IPS DF 19.7 (cell line): ENCODE data around the gene RBM28.
A peak's percentile ranks its signal among the peaks of the same experiment; 100 is the strongest.
"Not testable (repeated sequence)": the region's sequence is repeated elsewhere in the genome, so short reads cannot be mapped to it uniquely, and the experiment has no call there.

ENCODE experiments used
- DNase-seq: peaks from one replicate; pipeline ENCODE4 v3.0.0-alpha.2; 2013; ENCODE audit warnings: low read depth, low spot score

RBM28 gene

DNA sequence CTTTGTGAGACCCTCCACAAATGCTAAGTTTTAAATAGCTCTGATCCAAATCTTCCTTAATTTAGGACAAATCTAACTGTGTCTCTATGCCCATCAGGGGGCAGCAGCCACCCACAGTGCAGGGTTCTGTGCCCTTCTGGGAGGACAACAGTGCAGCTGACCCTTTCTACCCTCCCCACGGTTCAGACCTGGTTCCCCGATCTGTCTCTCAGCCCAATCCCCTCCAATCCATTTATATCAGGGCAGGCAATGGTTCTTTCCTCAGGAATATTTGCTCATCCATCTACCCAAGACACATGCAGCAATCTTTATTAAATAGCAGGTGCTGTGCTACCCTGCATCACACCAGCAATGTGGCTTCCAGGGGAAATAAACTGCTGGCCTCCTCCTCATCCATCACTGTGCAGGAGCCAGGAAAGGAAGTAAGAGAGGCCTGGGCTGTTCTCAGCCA is 4.0 kb upstream of the RBM28 start:
- DNase-seq, result no peak

DNA sequence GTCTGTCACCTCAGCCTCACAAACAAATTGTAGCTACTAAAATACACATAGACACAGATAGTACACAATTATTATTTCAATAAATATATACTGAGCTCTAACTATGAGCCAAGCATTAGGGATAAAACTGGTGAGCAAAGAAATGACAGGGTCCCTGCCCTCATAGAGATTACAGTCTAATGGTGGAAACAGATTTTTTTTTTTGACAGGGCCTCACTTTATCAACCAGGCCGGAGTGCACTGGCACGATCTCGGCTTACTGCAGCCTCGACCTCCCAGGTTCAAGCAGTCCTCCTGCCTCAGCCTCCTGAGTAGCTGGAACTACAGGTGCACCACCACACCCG is 695 bp upstream of the RBM28 start:
- DNase-seq, result no peak

DNA sequence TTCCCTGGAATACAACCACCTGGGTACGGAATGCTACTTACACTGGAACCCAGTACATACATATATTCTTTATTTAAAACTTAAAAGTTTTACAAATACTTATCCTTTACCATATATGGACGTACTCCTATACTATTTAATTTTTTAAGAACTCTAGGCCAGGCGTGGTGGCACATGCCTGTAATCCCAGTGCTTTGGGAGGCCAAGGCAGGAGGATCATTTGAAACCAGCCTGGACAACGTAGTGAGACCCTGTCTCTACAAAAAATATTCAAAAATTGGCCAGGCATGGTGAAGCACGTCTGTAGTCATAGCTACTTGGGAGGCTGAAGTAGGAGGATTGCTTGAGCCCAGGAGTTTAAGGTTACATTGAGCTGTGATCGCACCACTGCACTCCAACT is 2.0 kb downstream of the RBM28 start:
- DNase-seq, result no peak

DNA sequence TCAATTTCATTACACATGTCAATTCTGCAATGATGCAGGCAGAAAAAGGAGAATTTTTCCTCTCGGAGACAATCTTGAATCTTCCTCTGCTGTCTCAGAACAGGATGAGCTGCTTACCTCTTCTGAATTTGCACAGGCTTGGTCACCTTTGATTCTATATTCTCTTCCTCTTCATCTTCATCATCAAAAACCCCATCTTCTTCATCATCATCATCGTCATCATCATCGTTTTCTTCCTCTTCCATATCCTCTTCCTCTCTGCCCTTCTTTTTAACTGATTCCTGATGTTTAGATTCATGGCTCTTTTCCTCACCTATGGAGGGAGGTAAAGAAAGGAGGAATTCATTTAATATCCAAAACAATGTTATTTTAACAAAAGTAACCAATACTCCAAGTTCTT is 8.0 kb downstream of the RBM28 start:
- no peak for DNase-seq

DNA sequence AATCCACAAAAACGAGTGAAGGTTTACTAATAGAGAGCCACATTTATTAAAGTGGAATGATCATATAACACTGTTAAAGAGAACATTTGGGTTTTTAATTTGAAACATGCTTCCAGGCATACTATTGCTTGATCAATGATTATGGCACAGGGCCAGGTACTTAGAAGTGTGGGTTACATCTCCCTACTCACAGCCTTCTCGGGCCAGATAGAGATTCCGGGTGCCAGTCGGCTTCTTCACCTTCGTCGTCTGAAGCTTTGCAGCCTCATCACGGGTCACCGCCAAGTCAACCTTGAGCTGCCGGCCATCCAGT is 19.4 kb downstream of the RBM28 start:
- no peak for DNase-seq

DNA sequence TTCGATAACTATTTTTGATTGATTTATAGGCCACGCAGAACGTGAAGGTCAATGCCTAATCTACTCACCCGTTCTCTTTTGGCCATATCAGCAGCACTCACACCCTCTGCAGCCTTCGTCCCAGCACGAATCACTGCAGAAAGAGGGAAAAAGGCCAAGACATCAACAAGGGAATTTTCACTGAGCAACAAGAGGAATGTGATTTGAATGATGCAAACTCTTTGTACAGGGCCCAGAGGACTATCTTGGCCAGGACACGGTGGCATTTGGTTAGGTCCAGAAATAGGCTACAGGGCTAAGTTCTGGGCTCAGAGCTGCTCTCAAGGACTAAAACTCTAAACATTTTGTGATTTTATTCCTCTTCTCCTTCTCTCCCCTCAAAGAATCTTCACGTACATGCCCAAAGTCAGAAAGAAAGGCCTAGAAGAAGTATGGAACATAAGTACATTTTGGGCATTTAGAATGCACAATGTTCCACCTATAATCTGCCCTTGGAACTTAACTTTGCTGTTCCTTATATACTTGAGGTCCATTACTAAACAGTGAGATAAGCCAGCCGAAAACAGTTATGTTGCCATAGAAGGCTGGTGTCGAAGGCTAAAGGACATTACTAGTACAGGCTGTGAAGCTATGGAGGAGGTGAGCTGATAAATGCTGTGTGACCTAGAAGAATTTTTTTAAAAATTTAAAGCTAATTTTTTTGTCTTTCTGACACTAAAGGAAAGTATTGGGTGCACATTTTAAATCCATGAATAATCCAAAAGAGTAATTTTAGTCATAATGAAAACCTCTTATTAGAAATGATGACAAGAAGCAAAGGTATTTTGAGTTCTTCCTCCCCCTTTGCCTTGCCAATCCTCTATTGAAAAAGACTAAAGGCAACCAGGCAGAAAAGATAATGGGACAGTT is 20.0 kb downstream of the RBM28 start:
- DNase-seq, result no peak

DNA sequence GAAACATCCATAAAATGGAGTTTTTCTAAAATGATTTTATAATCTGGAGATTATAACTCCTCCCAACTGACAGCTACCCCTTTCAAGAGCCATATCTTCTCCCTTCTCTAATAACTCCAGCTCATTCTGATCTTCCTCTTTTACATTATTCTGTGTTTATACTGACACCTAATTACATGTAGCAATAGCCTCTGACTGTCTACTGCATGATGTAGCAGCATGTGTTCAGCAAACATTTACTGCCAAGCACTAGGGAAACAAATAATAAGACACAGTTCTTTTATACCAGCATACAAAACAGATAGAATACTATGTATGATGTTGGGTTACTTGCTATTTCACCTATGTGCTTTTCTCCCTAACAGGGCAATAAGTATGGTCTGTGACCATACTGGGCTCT is 20.7 kb downstream of the RBM28 start:
- no peak for DNase-seq

DNA sequence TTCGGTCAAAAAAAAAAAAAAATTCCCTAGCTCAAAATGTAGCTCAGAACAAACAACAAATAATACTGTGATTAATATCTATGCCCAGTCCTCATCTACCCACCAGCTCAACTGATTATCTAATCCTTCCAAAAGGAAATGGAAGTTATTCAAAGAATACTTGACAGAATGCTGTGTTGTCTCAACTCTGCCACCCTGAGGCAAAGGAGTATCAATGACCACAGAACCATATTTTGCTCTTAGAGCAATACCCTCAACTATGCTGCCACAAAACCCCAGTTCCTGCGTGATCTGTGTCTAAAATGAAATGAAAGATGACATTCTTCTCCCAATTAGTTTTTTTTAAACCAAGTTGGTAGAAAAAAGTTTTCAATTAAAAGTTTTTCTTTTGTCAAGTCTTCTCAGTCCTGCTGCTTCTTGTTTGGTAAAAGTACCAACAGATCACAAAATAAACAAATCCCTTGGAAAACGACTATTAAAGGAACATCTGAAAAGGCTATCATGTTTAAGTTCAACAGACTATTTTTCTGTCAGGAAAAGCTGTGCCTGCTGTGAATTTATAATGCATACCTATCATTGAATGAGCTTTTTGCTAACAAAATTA is 21.6 kb downstream of the RBM28 start:
- no peak for DNase-seq

DNA sequence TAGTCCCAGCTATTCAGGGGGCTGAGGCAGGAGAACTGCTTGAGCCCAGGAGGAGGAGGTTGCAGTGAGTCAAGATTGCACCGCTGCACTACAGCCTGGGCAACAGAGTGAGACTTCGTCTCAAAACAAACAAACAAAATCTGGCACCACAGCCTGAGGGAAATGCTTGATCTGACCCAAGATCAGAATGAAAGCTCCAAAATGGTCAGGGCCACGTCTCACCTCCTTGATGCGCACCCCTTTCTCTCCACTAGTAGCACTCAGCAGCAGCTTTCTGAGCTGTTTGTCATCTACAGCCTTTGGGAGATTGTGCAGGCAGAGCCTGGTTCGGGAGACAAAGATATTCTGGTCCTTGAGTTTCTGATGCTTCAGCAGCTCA is 22.7 kb downstream of the RBM28 start:
- no peak for DNase-seq

DNA sequence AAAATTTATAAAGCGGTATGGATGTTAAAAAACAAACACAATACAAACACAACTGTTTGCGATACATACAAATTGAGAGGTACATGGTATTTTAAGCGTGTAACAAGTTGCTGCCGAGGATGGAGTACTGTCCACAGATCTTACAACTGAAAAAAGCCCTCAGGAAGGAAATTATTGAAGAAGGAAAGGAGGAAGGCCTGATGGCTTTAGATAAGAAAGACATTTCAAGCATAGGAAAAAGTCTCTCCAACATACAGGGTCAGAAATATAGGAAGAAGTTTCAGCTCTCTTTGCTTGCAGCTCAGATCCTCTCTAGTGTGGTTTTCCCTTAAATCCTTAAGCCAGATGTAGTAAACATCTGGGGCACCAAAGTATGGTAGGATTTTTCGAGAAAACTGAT is 25.0 kb downstream of the RBM28 start:
- no peak for DNase-seq

DNA sequence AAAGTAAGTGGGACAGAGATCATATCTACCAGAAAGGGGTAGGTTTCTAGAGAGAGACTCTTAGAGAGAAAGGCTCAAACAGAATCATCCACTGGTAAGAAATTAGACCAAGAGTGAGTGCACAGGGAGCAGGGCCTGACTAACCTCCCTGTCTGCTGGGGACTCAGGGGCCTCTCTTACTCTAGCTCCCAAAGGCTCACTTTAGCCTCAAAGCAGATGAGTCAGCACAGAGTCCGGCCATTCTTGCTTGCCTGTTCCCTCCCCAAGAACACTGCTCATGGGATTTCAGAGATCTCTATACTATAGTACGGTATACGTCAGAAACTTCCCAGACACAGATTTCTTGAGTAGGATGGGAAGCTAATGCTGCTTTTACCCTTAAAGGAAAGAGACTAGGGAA is 32.7 kb downstream of the RBM28 start:
- DNase-seq, result no peak

DNA sequence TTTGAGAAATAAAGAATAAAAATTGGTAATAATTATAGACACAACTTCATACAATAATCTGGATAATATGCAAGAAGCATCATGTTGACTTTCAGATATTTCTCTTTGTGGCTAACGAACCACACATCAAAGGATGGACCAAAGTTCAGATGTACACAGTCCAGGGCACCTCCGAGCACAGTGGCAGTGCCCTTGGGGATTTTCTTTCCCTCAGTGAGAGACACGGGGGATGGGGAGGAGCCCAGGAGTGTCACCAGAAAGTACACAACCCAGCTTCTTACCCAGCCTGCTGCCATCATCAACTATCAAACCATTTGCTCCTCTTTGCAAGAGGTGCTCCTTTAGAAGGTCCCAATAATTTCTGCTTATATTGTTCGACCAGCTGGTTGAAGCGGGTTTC is 33.2 kb downstream of the RBM28 start:
- DNase-seq, result no peak

DNA sequence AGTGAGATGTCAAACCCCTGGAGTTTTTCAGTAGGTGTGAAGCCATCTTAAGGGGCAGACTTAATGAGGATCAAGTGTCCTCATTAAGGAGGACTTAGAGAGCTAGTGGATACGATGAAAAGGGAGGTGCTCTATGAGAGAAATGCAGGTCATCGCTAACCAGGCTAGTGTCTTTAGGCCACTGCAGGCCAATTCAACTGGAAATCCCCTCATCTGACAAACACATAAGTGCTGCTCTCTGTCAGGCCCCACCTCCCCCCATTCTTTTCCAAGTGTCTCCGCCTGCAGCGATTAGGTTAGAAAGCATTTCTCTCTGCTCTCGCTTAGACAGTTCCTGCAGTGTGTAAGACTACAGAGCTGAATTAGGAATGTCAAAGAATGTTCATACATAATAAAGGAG is 33.7 kb downstream of the RBM28 start:
- DNase-seq, result no peak

DNA sequence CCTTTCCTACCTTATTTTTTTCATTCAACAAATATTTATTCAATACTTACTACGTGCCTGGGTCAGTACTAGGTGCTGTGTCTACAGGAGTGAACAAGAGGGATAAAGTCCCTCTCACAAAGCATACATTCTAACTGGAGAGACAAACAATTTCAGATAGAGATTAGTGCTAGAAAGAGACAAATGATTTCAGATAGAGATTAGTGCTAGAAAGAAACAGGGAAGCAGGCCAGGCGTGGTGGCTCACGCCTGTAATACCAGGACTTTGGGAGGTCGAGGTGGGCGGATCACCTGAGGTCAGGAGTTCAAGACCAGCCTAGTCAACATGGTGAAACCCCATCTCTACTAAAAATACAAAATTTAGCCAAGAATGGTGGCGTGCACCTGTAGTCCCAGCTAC is 34.6 kb downstream of the RBM28 start:
- DNase-seq, result no peak

DNA sequence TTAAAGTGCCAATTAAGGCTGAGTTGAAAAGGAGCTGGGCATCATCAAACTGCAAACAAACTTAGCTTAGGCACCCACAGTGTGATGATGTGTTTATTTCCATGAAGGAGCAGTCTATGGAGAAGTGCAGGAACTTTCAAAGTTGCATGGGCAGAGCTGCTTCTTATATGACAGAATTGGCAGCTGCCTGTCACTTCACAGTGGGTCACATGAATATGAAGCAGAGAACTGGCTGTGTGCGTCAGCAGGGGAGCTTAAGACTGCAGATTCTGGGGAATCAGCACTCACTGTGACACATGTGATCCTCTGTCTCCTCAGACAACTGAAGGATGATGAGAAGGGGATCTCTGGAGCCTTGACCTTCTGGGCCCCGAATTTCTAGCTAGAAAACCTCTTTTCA is 36.6 kb downstream of the RBM28 start:
- no peak for DNase-seq

DNA sequence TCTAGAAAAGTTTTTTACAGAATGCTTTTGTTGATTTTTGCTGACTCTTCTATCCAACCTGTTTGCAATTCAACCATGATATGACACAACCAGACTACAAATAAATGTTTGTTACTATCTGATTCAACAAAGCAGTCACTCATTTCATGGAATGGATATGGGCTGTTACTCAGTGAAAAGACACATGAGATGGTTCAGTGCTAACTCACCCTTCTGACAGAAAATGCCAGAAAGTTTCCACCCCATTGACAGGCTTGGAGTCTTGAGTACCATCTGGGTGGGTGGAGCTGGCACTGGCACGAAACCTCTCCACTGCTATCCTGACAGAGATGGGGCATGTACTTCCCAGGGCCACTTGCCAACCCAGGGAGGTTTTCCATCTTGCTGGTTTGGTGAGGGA is 39.5 kb downstream of the RBM28 start:
- no peak for DNase-seq

DNA sequence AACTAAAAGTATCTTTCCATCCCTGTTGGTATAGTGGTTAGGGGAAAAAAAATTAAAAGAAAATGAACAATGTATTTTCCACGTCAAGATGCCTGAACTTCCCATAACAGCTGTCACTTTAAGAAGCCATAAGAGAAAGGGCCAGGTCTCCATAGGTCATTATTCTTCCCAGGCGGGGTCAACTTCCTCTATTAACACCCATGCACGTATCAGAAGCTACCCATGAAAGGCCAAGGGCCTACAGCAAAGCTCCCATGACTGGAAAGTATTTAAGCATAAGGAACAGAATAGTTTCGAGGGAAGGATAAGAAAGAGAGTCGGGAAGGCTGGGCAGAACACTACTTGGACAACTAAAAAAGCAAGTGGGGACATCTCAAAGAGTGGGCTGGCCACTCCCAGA is 40.1 kb downstream of the RBM28 start:
- DNase-seq, result no peak

DNA sequence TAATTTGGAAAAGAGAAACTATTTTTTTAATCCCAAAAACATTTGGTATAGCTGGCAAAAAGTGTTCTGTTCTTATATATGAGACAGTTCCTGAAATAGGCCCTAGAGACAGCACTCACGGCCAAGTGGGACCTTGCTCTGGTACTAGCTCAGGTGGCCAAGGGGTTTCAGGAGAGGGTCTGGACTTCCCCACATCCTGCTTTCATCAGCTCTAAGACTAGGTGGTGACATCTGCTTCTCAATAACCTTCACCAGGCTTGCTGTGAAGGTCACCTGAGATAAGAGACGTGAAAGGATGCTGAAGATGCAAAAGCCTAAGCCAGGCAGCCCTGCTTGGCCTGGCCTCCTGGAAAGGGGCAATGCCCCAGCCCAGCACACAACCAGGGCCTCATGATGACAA is 40.6 kb downstream of the RBM28 start:
- DNase-seq, result no peak

DNA sequence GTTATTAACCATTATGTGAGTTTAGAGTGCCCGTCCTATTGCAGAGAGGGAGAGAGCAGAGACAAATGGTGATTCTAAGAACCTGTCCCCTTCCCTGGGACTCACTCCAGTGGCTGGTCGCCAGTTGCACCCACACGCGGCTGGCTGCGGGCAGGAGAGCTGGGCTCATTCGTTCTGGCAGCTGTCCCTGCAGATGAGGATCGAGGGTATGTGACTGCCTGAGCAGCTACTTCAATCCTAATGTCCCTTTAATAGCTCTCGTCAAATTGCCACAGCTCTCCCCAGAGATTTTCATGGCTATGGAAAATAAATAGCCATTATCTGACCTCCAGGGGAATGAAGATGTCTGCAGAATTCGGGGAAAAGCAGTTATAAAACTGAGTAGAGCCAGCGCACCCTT is 41.6 kb downstream of the RBM28 start:
- no peak for DNase-seq

DNA sequence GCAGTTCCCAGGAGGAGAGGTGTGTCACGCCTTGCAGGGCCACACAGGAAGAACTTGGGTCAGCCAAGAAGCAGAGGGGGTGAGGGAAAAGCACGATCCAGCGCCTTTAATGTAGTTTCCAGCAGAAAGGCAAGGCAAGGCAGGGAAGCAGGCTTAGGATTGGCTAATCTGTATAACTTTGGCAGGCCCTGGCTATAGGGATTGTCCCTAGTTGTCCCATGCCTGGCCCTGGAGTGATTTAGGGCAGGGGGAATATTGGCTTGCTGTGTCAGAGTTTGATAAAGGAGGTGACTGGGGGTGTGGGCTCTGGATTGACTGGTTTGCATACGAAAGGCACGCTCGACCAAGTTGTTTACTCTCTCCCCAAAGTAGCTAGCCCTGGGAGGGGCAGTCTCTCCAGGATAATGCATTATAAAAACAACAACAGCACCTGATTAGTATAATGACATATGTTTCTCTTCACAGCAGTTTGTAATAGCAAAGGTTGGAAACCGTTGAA is 44.5 kb downstream of the RBM28 start:
- DNase-seq, result peak; percentile 23

DNA sequence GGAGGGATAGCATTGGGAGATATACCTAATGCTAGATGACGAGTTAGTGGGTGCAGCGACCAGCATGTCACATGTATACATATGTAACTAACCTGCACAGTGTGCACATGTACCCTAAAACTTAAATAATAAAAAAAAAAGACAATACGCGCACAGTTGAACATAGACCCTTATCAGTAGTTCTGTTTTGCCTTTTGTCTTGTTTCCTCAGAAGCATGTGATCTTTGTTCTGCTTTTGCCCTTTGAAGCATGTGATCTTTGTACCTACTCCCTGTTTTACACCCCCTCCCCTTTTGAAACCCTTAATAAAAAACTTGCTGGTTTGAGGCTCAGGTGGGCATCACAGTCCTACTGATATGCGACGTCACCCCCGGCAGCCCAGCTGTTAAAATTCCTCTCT is 45.7 kb downstream of the RBM28 start:
- not testable (repeated sequence) for DNase-seq

DNA sequence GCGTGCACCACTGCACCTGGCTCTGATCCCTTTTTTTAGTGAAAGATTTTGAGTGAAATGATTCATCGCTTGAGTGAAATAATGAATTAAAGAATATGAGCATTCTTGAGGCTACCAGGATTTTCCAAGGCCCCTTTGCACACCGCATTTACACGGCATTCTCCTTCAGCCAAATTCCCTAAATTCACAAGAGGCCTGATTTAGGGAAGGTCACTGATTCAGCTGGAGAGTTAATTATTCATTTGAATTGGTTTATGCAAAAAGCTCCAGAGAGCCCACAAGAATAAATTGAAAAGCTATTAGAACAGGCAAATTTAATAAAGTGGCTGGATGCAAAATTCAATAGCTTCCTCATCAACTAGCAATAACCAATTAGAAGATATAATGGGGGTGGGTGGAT is 56.2 kb downstream of the RBM28 start:
- DNase-seq, result no peak

DNA sequence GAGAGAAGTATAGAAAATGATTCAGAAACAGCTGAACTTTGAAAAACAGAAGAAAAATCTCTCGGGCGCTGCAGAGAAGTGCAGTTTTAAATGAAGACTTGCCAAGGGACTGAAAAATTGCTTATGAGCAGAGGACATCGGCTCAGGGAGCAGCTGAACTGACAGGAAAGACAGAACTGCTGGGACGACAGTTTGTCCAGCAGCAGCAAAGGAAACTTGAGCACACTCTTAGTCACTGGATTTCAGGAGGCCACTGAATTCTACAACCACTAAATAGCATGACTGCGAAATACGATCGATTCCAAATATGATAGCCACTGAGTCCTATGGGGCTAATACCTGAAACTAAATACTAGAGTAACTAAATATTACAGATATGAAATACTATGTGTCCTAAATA is 59.6 kb downstream of the RBM28 start:
- no peak for DNase-seq
